T1000 (cell line): ENCODE data around the gene ISL2.

Source experiments
- DNase-seq: peaks from one replicate; lab custom pipeline; 2025; ENCODE audit warnings: mixed read lengths; lab: John Stamatoyannopoulos, UW

Gene ISL2

DNA sequence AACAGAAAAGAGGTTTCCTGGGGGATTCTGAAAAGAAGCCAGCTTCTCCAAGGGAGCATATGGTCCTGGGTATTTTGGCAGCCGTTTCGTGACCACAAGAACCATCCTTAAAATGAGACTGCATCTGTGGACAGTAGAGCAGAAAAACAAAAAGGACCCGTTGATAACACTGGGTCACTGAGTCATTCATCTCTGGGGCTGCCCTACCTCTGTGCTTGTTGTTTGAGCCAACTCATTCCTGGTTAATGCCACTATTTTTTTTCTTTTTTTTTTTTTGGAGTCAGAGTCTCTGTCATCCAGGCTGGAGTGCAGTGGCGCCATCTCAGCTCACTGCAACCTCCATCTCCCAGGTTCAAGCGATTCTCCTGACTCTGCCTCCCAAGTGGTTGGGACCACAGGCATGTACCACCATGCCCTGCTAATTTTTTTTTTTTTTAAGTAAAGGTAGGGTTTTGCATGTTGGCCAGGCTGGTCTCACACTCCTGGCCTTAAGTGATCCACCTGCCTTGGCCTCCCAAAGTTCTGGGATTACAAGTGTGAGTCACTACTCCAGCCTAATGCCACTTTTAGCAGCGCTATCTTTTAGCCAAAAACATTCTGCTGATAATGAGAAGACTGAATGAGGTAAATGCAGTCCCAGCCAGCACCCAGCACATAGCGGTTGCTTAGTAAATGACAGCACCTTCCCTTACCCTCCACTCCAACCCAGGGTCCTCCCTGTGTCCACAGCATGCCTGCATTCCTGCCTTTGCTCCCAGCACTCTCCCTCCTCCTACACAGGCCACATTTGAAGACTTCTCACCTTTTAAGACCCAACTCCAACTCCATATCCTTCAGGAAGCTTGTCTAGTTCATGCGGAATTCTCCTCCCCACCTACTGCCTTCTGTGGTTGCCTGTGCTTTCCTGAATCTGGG lies 9.1 kb upstream of the ISL2 start:
- DNase-seq: no peak

DNA sequence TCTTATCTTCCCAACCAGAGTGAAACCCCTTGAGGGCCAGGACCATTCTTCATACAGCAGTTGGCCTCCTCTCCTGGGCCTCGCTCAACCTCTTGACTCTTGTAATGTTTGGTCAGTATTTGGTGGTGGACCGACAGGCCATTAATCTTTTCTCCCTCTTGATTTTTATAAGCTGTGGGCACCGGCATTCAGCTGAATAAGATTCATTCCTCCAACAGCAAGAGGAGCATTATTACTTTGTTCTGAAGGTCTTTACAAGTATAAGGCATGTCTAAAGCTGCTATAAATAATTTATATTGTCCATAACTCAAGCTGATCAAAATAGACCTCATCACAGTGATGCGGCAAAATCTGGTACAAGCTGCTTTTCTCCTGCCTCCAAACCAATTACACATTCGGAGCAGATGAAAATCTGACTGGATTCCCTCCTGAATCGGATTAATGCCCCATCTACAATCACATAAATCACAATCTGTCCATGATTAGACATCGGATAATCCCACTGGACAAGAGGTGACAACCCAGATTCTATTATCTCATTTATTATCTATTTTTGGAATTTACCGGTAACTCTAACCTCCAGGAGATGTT lies 8.4 kb upstream of the ISL2 start:
- DNase-seq: no peak

- DNase-seq: no peak
Observed at GRCh38 chr15:76328958-76329357, 7.6 kb upstream of the ISL2 start.

DNA sequence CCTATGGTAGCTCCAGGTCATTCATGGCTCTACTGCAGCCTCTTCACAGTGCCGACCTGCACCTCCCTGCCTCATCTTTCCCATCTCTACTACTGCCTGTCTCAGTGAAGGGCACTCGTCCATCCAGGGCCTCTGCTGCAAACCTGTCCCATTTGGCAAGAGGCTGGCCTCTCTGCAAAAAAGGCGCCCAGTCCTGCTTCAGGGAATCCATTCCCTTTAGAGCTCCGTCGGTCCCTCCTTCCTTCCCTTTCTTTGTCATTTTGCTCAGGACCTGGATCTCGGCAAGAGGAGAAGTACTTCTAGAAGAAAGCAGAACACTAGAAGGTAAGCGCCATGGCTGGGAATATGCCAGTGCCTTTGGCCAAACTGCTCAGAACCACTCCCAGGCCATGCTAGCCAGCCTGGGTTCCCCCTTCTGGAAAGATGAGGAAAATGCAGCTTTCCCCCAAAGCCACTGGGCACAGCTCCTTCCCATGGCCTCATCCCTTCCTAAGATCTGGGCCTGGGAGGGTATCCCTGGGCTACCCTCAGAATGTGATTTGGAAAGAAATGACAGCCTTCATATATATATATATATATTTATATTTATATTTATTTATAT lies 6.4 kb upstream of the ISL2 start:
- no peak for DNase-seq

- DNase-seq: no peak
Observed at GRCh38 chr15:76332796-76333195, 3.8 kb upstream of the ISL2 start.

DNA sequence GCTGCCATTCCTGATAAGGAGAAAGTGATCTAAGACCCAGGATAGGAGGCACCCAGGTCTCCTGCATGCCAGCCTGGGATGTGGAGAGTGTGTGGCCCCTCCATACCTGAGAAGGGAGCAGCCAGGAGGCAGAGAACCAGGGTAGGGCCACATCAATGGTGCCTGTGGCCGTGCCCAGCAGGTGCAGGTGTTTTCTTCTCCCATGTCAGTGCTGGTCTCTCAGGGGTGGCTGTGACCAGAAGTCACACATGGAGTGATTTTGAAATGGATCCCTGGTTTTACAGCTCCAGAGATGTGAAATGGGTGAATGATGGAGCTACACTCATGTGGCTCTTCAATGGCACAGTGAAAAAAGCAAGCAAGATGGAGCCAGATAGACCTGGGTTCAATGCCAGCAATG lies 3.3 kb upstream of the ISL2 start:
- no peak for DNase-seq

- DNase-seq: no peak
Observed at GRCh38 chr15:76333720-76334437, 2.7 kb upstream of the ISL2 start.

DNA sequence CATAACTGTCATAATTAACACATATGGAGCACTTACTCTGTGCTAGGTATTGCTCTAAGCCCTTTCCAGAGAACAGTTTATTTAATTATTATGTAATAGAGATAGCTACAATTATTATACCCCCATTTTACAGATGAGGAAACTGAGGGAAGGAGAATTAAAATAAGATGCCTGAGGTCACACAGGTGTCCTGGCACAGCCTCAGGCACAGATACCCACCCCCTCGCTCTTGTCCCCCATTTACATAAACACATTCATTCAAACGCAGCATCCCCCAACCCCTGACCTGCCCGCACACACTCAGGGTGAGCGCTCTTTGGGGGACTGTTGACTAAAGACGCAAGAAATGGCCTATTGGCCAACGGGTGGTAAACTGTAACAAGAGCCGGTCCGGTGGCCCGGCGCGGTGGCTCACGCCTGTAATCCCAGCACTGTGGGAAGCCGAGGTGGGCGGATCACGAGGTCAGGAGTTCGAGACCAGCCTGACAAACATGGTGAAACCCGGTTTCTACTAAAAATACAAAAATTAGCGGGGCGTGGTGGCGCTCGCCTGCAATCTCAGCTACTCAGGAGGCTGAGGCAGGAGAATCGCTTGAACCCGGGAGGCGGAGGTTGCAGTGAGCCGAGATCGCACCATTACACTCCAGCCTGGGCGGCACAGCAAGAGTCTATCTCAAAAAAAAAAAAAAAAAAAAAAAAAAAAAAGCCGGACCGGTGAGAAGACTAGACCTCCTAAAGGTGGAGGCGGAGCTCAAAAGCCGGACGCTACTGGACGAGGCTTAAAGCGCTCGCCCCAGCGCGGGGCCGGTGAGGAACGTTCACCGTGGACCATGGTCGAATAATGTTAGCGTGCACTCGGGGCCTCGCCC lies 1.9 kb upstream of the ISL2 start:
- DNase-seq: no peak

- no peak for DNase-seq
Observed at GRCh38 chr15:76335307-76336253, 993 bp upstream of the ISL2 start.

DNA sequence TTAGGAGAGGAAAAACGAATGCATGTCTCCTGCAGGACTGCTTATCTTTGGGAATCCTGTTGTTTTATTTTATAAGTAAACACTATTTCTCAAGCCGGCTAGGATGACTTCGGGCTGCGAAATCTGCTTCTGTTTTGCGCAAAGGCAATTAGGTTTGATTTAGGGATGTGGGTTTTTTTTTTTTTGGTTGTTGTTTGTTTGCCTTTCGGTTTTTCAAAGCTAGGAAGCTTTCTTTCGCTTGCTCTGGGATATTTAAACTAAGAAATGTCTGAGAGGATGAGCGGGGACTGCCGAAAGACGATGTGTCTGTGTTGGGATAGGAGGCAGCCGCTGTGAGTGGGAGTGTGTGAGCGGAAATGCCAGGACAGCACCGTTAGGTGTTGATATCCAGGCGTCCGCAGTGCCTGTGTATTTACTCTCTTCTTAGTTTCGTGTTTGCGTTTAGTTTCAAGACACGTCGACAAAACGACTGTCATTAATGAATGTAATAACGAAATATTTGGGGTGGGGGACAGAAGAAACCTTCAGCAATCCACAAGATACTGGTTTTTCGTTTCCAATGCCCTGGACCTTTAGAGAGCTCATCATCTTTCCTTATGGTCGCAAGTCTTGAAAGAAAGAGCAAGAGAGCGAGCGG lies 604 bp downstream of the ISL2 start:
- no peak for DNase-seq

- DNase-seq: no peak
Observed at GRCh38 chr15:76337696-76338485, 1.3 kb downstream of the ISL2 start.

- no peak for DNase-seq
Observed at GRCh38 chr15:76338486-76339304, 2.1 kb downstream of the ISL2 start.

DNA sequence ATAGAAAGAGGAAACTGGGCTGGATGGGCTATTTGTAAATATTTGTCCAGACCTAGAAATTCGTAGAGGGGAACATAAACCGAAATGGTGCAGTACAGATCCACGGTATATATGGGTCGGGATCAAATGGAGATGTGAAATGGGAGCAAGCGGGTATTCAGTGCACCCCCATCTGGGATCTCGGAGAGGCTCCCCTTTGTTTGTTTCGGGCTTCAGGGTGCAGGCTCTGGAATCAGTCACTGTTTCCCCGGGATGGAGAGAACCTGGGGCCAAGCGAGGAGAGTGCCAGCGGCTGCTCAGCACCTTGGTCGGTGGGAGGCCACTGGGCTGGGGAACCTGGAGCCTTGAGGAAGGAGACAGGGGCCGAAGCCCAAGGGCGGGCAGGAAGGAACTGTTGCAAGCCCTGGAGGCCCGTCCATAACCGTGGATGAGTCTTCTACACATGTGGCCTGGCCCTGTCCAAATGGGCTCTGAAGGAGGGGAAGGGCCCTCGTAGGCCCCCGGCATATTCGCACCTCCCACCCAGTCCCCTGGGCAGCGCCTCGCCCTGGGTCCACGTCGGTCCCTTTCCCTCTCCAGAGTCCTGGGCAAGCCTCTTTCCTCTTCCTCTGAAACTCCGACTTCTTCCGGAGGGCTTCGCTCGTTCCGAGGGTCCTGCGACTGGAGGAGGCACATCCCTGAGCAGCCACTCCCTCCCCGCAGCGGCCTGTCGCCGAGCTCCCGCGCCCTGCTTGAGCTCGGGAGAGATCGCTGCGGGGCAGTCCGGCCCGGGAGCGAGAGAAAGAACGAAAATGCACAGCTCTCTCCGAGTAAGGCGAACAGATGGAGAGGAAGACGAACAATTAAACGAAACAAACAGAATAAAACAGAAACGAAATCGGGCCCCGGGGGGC lies 3.0 kb downstream of the ISL2 start:
- no peak for DNase-seq

GRCh38 chr15:76340198-76340802 lies 3.7 kb downstream of the ISL2 start:
- no peak for DNase-seq

DNA sequence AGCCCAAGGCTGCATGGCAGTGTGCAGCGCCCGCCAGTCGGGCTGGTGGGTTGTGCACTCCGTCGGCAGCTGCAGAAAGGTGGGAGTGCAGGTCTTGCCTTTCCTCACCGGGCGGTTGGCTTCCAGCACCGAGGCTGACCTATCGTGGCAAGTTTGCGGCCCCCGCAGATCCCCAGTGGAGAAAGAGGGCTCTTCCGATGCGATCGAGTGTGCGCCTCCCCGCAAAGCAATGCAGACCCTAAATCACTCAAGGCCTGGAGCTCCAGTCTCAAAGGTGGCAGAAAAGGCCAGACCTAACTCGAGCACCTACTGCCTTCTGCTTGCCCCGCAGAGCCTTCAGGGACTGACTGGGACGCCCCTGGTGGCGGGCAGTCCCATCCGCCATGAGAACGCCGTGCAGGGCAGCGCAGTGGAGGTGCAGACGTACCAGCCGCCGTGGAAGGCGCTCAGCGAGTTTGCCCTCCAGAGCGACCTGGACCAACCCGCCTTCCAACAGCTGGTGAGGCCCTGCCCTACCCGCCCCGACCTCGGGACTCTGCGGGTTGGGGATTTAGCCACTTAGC lies 4.3 kb downstream of the ISL2 start:
- DNase-seq: no peak

DNA sequence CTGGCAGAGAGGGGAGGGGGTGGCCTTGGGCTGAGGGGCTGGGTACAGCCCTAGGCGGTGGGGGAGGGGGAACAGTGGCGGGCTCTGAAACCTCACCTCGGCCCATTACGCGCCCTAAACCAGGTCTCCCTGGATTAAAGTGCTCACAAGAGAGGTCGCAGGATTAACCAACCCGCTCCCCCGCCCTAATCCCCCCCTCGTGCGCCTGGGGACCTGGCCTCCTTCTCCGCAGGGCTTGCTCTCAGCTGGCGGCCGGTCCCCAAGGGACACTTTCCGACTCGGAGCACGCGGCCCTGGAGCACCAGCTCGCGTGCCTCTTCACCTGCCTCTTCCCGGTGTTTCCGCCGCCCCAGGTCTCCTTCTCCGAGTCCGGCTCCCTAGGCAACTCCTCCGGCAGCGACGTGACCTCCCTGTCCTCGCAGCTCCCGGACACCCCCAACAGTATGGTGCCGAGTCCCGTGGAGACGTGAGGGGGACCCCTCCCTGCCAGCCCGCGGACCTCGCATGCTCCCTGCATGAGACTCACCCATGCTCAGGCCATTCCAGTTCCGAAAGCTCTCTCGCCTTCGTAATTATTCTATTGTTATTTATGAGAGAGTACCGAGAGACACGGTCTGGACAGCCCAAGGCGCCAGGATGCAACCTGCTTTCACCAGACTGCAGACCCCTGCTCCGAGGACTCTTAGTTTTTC lies 4.9 kb downstream of the ISL2 start:
- DNase-seq: no peak
